ENCODE data around the gene CEACAM20. TPM values are rescaled to one million over a fixed set of nuclear protein-coding genes. Genes with fewer than 3 reads are reported as not detected.
"Not testable (repeated sequence)": the region's sequence is repeated elsewhere in the genome, so short reads cannot be mapped to it uniquely, and the experiment has no call there.

Gene CEACAM20
- total and polyA plus RNA-seq, 8 donors = not detected

GRCh38 chr19:44552324-44552723 lies 22.8 kb upstream of the CEACAM20 start:
- Histone ChIP-seq H3K4me3 (no peak overlapping the region), H3K27me3 (no peaks in the 10 kb centered on the region), H3K4me1 (no peaks in the 10 kb centered on the region), H3K27ac (no peak overlapping the region), H3K36me3 (no peaks in the 10 kb centered on the region), H3K9me3 (no peaks in the 10 kb centered on the region)
- ATAC-seq (peak in 2 of 4 donors; percentile 39 to 56), FAIRE-seq (no peak), DNase-seq (peak in 1 of 6 donors; percentile 32)
- intact Hi-C loops (cut with DNase I) = no loop called here
- WGBS, 2 donors = 6 to 8% methylated on average over 5 of the region's 5 CpGs
- no peak for TF ChIP-seq CTCF (IDR thresholded peaks at IDR 0.05)

- no peaks in the 10 kb centered on the region for H3K4me1 ChIP-seq
- no peaks in the 10 kb centered on the region for H3K36me3 ChIP-seq
- intact Hi-C loops (cut with DNase I) = no loop called here
- TF ChIP-seq CTCF (IDR thresholded peaks at IDR 0.05) = no peak
- FAIRE-seq = no peak
- H3K4me3 ChIP-seq = no peak overlapping the region
- H3K27ac ChIP-seq = no peak overlapping the region
- DNase-seq = no peak
- no peak for ATAC-seq
- WGBS, 2 donors = 72 to 84% methylated on average over 5 of the region's 5 CpGs
- no peaks in the 10 kb centered on the region for H3K9me3 ChIP-seq
- no peaks in the 10 kb centered on the region for H3K27me3 ChIP-seq
These were observed 22.4 kb upstream of the CEACAM20 start for GRCh38 chr19:44551850-44552249.

GRCh38 chr19:44550976-44551375 lies 21.5 kb upstream of the CEACAM20 start:
- FAIRE-seq; H3K4me1 ChIP-seq; H3K27me3 ChIP-seq; ATAC-seq; intact Hi-C loops (cut with DNase I); H3K27ac ChIP-seq; H3K36me3 ChIP-seq; H3K9me3 ChIP-seq; H3K4me3 ChIP-seq; DNase-seq: not testable (repeated sequence)
- WGBS, 2 donors = 78 to 89% methylated on average over 37 of the region's 37 CpGs

- H3K4me3 ChIP-seq = no peak overlapping the region
- no peak for TF ChIP-seq CTCF (IDR thresholded peaks at IDR 0.05)
- ATAC-seq = no peak
- no peak for DNase-seq
- H3K27me3 ChIP-seq = no peaks in the 10 kb centered on the region
- no peaks in the 10 kb centered on the region for H3K4me1 ChIP-seq
- H3K27ac ChIP-seq = no peak overlapping the region
- H3K36me3 ChIP-seq = no peaks in the 10 kb centered on the region
- no peak for FAIRE-seq
- no peaks in the 10 kb centered on the region for H3K9me3 ChIP-seq
- 80 to 88% methylated on average over 3 of the region's 3 CpGs for WGBS, 2 donors
- intact Hi-C loops (cut with DNase I) = no loop called here
These were observed 20.0 kb upstream of the CEACAM20 start for GRCh38 chr19:44549507-44549906.

- Histone ChIP-seq H3K27ac (no peak overlapping the region), H3K36me3 (no peaks in the 10 kb centered on the region), H3K4me1 (no peaks in the 10 kb centered on the region), H3K9me3 (no peaks in the 10 kb centered on the region), H3K4me3 (no peak overlapping the region), H3K27me3 (no peaks in the 10 kb centered on the region)
- ATAC-seq (no peak), DNase-seq (no peak), FAIRE-seq (no peak)
- TF ChIP-seq CTCF (IDR thresholded peaks at IDR 0.05) = no peak
- intact Hi-C loops (cut with DNase I) = no loop called here
- WGBS, 2 donors = 64 to 75% methylated on average over 4 of the region's 4 CpGs
These were observed 19.3 kb upstream of the CEACAM20 start for GRCh38 chr19:44548736-44549135.

GRCh38 chr19:44544031-44544430 lies 14.6 kb upstream of the CEACAM20 start:
- Histone ChIP-seq H3K36me3 (no peaks in the 10 kb centered on the region), H3K4me1 (no peaks in the 10 kb centered on the region), H3K27ac (no peak overlapping the region), H3K9me3 (no peaks in the 10 kb centered on the region), H3K27me3 (no peaks in the 10 kb centered on the region), H3K4me3 (no peak overlapping the region)
- FAIRE-seq (no peak), DNase-seq (no peak), ATAC-seq (no peak)
- intact Hi-C loops (cut with DNase I) = no loop called here
- TF ChIP-seq CTCF (IDR thresholded peaks at IDR 0.05) = no peak
- WGBS, 2 donors = 33 to 54% methylated on average over 2 of the region's 2 CpGs
